ENCODE data around the gene TCAIM.

The TCAIM gene

DNA sequence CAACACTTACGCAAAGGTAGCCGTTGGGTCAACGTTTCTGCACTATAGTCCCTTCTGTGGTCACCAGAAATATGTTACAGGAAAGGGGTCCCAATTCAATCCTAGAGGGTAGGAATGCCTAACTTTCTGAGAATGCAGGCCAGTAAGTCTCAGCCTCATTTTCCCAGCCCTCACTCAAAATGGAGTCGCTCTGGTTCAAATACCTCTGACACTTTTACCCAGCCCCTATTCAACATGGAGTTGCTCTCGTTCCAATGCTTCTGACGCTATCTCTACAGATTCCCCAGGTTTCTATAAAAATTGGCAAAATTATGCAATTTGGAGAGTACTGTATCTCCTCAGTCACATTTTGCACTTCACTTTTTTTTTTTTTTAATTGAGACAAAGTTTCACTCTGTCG is 99.2 kb downstream of the TCAIM start:
- no peak overlapping the region for H3K4me3 Mint-ChIP-seq

DNA sequence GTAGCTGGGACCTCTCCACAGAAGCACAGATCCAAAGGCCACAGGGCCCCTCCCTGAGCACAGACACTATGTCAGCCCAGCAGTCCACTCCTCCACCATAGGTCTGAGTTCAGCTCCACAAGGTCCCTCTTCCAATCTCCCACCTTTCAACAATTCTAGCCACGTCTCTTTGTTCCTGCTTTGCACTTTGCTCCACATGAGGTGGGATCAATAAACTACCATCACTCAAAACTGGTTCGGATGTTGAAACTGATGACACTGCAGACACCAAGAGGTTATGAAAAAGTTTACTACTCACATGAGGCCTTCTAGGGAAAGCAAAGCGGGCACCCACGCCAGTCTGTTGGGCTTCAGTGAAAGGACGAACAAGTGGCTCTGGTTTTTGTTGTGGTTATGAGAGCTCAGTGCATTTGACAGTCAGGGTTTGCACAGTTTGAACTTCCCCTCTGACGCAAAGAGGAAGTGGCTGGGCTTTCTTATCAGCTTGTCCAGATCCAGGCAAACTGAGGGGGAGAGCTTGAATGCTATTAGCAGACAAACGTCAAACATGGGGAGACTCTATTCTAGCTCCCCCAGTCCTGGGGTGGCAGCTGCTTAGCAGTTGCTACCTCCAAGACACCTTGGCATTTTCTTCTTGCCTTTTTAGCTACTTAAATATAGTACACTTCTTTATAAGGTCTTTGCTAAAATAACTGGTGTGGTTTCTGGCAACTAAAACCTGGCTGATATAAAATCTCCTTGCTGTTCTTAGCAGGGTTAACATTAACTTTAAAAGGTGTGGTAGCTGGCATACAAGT is 101.1 kb downstream of the TCAIM start:
- Mint-ChIP-seq H3K9me3 (peaks cover 4% of the 10 kb centered on the region), H3K4me3 (peak overlapping the region; percentile 66), H3K36me3 (ENCODE audit: low read depth) (peaks cover 30% of the 10 kb centered on the region), H3K27me3 (no peaks in the 10 kb centered on the region), H3K4me1 (ENCODE audit: low read depth) (peaks cover 42% of the 10 kb centered on the region), H3K27ac (peak overlapping the region; percentile 88)

More for the DNA sequence above, 99.2 kb downstream of the TCAIM start:
- peaks cover 4% of the 10 kb centered on the region for H3K9me3 Mint-ChIP-seq
- no peaks in the 10 kb centered on the region for H3K27me3 Mint-ChIP-seq
- no peak overlapping the region for H3K27ac Mint-ChIP-seq
- peaks cover 40% of the 10 kb centered on the region for H3K4me1 Mint-ChIP-seq (ENCODE audit: low read depth)
- H3K36me3 Mint-ChIP-seq (ENCODE audit: low read depth), result peaks cover 21% of the 10 kb centered on the region

DNA sequence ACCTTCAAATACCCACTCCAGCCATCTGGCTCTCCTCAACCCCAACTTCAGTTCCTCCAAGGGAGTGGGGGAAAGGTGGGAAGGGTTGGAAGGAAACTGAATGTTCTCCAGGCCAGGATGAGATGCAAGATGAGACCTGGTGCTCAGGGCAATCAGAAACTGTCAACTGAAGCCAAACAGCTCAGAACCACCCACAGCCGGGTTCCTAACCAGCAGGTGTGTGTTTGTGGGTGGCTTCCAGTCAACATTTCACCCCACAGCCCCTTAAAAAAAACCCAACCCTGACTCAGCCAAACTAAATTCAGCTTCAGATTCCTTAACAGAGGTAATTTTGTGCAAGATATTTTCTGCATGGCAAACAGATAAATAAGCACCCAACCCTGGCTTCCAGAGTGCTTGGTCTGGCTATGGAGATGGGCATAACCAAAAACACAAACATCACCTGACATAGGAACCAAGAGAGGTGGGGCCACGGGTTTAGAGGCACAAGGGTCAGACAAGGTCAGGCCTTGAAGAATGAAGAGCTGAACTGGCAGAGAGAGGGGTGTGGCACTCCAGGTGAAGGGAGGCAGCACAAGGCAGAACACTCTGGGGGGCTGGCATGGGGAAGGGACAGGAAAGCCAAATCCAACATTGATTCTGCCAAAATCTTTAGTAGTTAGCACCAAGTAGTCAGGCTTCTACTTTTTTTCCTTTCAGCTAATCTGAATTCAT is 104.2 kb downstream of the TCAIM start:
- Mint-ChIP-seq H3K4me3 (no peak overlapping the region), H3K4me1 (ENCODE audit: low read depth) (peaks cover 42% of the 10 kb centered on the region), H3K9me3 (peaks cover 12% of the 10 kb centered on the region), H3K36me3 (ENCODE audit: low read depth) (peaks cover 55% of the 10 kb centered on the region), H3K27ac (peak overlapping the region; percentile 33), H3K27me3 (no peaks in the 10 kb centered on the region)

DNA sequence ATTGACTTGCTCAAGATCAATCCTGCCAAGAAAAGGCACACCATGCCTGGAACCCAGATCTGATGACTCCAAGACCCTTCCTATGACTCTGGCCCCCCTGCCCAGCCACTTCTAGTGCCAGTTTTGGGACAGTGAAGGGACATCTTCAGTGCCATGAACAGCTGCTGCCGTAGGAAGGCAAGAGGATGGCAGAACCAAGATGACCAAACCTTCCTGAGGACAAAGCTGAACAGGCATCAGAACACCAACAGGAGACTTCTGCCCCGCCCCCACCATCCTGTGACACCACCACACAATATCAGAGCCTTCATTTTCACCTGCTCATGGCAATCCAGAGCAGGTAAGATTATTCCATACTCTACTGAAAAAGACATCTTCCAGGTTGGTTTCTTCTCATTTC is 105.9 kb downstream of the TCAIM start:
- Mint-ChIP-seq H3K27ac (peak overlapping the region; percentile 37), H3K4me3 (no peak overlapping the region), H3K4me1 (ENCODE audit: low read depth) (peaks cover 36% of the 10 kb centered on the region), H3K27me3 (no peaks in the 10 kb centered on the region), H3K36me3 (ENCODE audit: low read depth) (peaks cover 70% of the 10 kb centered on the region), H3K9me3 (peaks cover 24% of the 10 kb centered on the region)

DNA sequence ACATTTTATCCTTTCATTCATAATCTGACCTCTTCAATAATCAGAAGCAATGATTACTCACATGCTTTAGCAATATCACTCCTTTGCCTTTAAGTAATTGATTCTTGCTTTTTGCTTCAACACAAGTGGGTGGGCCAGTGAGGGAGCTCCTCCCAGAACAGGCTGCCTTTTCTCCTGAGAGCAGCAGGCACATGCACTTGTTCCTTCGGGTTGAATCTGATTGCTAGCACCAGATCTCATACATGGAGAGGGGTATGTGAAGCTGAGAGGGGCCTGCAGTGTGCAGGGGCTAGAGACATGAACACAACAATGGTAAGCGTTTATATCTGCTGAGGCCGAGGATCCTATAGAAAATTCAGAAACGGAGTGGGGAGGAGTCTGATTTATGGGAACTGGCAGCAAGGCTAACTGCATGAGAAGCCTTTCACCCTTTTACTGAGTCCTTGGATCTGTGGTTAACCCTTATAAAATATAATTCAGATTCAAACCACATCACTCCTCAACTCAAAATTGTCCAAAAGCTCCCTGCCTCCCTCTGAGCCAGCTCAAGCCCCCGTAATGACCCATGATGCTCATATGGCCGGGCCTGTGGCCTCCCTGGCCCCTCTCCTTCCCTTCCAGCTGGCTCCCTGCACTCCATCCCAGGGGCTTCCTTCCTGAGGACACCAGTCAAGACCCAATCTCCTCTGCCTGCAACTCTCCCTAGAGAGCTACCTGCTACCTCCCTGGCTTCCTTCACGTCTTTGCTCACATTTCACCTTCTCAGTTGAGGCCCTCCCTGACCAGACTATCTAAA is 106.5 kb downstream of the TCAIM start:
- H3K4me1 Mint-ChIP-seq (ENCODE audit: low read depth), result peaks cover 30% of the 10 kb centered on the region
- H3K27ac Mint-ChIP-seq, result peak overlapping the region; percentile 37
- H3K9me3 Mint-ChIP-seq, result peaks cover 24% of the 10 kb centered on the region
- peaks cover 74% of the 10 kb centered on the region for H3K36me3 Mint-ChIP-seq (ENCODE audit: low read depth)
- no peak overlapping the region for H3K4me3 Mint-ChIP-seq
- no peaks in the 10 kb centered on the region for H3K27me3 Mint-ChIP-seq

DNA sequence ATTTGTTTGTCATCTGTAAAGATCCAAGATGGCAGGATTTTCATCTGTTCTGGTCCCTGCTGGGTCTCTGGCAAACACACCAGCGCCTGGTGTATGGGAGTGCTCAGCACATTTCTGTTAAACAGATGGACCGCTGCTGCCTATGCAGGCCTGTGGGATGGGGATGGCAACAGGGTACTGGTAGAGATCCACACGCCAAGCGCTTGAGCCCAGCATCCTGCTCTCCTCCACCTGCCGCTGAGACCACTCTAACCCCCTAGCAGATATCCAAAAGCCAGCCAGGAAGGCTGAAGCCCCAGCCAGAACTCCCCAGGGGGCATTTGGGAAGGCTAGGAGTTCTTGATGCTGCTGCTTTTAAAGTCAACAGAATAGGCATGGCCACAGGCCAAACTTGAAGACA is 107.2 kb downstream of the TCAIM start:
- Mint-ChIP-seq H3K4me1 (ENCODE audit: low read depth) (peaks cover 23% of the 10 kb centered on the region), H3K4me3 (no peak overlapping the region), H3K27me3 (no peaks in the 10 kb centered on the region), H3K27ac (no peak overlapping the region), H3K9me3 (peaks cover 24% of the 10 kb centered on the region), H3K36me3 (ENCODE audit: low read depth) (peaks cover 77% of the 10 kb centered on the region)

DNA sequence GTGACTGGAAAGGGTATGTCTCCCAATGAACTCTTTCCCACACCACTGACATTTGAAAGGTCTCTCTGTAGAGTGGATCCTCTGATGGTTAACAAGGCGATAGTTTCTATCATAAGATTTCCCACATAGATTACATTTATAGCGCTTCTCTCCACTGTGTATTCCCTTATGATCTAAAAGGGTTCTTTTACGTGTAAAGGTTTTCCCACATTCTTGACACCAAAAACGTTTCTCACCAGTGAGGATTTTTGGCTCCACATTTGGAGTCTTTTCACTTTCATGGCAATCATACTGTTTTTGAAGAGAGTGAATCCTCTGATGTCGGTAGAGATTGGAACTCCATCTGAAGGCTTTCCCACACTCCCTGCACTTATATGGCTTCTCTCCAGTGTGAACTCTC is 108.4 kb downstream of the TCAIM start:
- Mint-ChIP-seq H3K27me3 (no peaks in the 10 kb centered on the region), H3K9me3 (peaks cover 23% of the 10 kb centered on the region), H3K4me1 (ENCODE audit: low read depth) (peaks cover 11% of the 10 kb centered on the region), H3K4me3 (no peak overlapping the region), H3K36me3 (ENCODE audit: low read depth) (peaks cover 78% of the 10 kb centered on the region), H3K27ac (no peak overlapping the region)

DNA sequence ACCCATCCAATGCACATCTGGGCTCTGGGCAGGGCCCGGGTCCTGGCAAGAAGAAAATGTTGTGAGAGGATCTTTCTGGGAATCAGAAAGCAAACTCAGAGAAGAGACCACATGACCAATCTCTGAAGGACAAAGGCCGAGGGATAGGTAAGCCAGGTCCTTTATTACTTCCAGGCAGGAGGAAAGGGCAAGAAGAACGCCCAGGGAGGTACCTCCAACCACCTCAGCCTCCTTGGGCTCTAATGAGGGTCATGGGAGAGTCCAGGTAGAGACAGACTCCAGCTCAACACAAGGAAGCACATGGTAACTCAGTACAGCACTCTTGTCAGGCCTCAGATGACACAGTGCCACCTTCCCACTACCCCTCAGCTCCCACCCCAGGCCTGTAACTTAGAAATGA is 112.9 kb downstream of the TCAIM start:
- no peak overlapping the region for H3K27ac Mint-ChIP-seq
- H3K9me3 Mint-ChIP-seq, result peaks cover 20% of the 10 kb centered on the region
- no peaks in the 10 kb centered on the region for H3K4me1 Mint-ChIP-seq (ENCODE audit: low read depth)
- peaks cover 79% of the 10 kb centered on the region for H3K36me3 Mint-ChIP-seq (ENCODE audit: low read depth)
- H3K27me3 Mint-ChIP-seq, result no peaks in the 10 kb centered on the region
- no peak overlapping the region for H3K4me3 Mint-ChIP-seq

DNA sequence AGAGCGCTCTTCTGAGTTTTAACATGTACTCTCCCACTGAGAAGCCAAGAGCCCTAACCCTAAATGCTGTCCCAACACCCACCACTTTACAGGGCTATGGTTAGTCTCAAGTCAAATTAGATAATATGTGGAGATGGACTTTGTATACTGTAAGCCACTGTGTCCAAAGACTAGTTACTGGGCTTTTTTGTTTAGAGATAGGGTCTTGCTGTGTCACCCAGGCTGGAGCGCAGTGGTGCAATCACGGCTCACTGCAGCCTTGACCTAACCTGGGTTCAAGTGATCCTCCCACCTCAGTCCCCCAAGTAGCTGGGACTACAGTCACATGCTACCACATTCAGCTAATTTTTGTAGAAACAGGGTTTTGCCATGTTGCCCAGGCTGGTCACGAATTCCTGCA is 115.7 kb downstream of the TCAIM start:
- Mint-ChIP-seq H3K4me1 (ENCODE audit: low read depth) (no peaks in the 10 kb centered on the region), H3K27ac (no peak overlapping the region), H3K4me3 (no peak overlapping the region), H3K27me3 (no peaks in the 10 kb centered on the region), H3K36me3 (ENCODE audit: low read depth) (peaks cover 66% of the 10 kb centered on the region), H3K9me3 (peaks cover under 1% of the 10 kb centered on the region)

DNA sequence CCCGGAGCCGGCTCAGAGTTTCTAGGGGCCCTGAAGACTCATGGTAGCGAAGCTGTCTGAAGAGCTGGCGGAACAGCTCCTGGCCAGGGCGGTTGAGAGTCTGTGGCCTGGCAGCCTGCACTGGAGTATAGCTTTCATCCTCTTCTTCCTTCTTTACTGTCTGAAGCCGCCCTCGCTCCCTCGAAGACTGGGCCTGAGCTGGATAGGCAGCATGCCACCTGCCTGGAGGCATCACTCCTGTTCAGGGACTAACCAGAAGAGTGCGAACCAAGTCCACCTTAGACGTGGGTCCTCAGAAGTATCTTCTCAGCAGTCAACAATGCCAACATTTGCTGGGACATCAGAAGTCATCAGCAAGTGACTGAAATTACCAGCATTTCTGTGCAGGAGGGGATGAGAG is 116.8 kb downstream of the TCAIM start:
- Mint-ChIP-seq H3K4me1 (ENCODE audit: low read depth) (no peaks in the 10 kb centered on the region), H3K27me3 (no peaks in the 10 kb centered on the region), H3K9me3 (peaks cover 9% of the 10 kb centered on the region), H3K36me3 (ENCODE audit: low read depth) (peaks cover 66% of the 10 kb centered on the region), H3K4me3 (no peak overlapping the region), H3K27ac (no peak overlapping the region)
